Metanephros (tissue), 1 donor: ENCODE results near the gene GPR45. TPM values are rescaled to one million over a fixed set of nuclear protein-coding genes. Genes with fewer than 3 reads are reported as not detected.

Experiments used
- total RNA-seq: library from RNA; depleted of rRNA; stranded (reverse); fragments of >200 nt; gene quantifications from one replicate; pipeline ENCODE4 v1.2.3, GENCODE V29; 2014

The GPR45 gene
- not detected for total RNA-seq

GRCh38 chr2:105241443-105241842 is at the start of gene GPR45:
Gene GPR45 (plus strand): TSS chr2:105241743. CDS start chr2:105241859, 116 bp downstream.

Other genes with a start within 250 kb of the GPR45 start
- 18.5 TPM for gene MRPS9, start 203.7 kb upstream of the GPR45 start, total RNA-seq
- gene TGFBRAP1, start 88.0 kb downstream of the GPR45 start, total RNA-seq = 17.0 TPM
- 12.4 TPM for gene C2orf49, start 95.8 kb downstream of the GPR45 start, total RNA-seq
- 62.2 TPM for gene FHL2, start 157.3 kb downstream of the GPR45 start, total RNA-seq